ENCODE results near the gene ZNF300.
"Not testable (repeated sequence)": the region's sequence is repeated elsewhere in the genome, so short reads cannot be mapped to it uniquely, and the experiment has no call there.

ZNF300 gene

GRCh38 chr5:150853561-150853960 is 51.2 kb downstream of the ZNF300 start:
- TF ChIP-seq, protein P1, sequence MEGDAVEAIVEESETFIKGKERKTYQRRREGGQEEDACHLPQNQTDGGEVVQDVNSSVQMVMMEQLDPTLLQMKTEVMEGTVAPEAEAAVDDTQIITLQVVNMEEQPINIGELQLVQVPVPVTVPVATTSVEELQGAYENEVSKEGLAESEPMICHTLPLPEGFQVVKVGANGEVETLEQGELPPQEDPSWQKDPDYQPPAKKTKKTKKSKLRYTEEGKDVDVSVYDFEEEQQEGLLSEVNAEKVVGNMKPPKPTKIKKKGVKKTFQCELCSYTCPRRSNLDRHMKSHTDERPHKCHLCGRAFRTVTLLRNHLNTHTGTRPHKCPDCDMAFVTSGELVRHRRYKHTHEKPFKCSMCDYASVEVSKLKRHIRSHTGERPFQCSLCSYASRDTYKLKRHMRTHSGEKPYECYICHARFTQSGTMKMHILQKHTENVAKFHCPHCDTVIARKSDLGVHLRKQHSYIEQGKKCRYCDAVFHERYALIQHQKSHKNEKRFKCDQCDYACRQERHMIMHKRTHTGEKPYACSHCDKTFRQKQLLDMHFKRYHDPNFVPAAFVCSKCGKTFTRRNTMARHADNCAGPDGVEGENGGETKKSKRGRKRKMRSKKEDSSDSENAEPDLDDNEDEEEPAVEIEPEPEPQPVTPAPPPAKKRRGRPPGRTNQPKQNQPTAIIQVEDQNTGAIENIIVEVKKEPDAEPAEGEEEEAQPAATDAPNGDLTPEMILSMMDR (IDR thresholded peaks at IDR 0.05; ENCODE audit: low read depth, low read length), result no peak
- H3K4me3 ChIP-seq (ENCODE audit: low read depth, low read length), result 0 out of 2 replicates have a peak overlapping the region, but pooled peaks have one; percentile 19

- TF ChIP-seq, protein P1 (IDR thresholded peaks at IDR 0.05; ENCODE audit: low read depth, low read length), result no peak
- H3K4me3 ChIP-seq (ENCODE audit: low read depth, low read length), result no peak overlapping the region
Measured at GRCh38 chr5:150851039-150851438, 53.7 kb downstream of the ZNF300 start.

GRCh38 chr5:150848271-150848670 is 56.5 kb downstream of the ZNF300 start:
- no peak overlapping the region for H3K4me3 ChIP-seq (ENCODE audit: low read depth, low read length)
- TF ChIP-seq, protein P1 (IDR thresholded peaks at IDR 0.05; ENCODE audit: low read depth, low read length), result no peak

DNA sequence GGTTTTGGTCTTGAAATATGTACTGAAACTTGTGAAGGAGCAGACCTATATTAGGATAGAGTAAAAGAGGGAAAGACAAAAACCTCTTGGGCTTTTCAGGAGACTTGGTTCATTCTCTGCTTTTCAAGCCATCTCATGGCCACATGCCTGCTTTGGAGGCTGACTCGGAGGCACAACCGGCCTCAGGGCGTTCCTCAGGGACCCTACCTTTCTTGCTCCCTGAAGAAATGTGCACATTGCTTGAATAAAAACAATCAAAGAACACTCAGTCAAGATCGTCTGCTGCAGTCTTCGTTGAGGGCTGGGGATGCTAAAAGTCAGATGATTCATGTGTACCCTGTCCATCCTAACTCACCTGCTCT is 57.5 kb downstream of the ZNF300 start:
- TF ChIP-seq, protein P1 (IDR thresholded peaks at IDR 0.05; ENCODE audit: low read depth, low read length), result no peak
- H3K4me3 ChIP-seq (ENCODE audit: low read depth, low read length), result no peak overlapping the region

GRCh38 chr5:150846654-150847333 is 58.0 kb downstream of the ZNF300 start:
- TF ChIP-seq, protein P1 (IDR thresholded peaks at IDR 0.05; ENCODE audit: low read depth, low read length), result peak; percentile 42; the same call in 1 of the 2 replicates
- H3K4me3 ChIP-seq (ENCODE audit: low read depth, low read length), result no peak overlapping the region

GRCh38 chr5:150846308-150846653 is 58.5 kb downstream of the ZNF300 start, which contains the start of gene IRGM:
TSS of gene IRGM (plus strand) at chr5:150846521. CDS start at chr5:150848124, 1,603 bp downstream.
- not testable (repeated sequence) for H3K4me3 ChIP-seq (ENCODE audit: low read depth, low read length)

DNA sequence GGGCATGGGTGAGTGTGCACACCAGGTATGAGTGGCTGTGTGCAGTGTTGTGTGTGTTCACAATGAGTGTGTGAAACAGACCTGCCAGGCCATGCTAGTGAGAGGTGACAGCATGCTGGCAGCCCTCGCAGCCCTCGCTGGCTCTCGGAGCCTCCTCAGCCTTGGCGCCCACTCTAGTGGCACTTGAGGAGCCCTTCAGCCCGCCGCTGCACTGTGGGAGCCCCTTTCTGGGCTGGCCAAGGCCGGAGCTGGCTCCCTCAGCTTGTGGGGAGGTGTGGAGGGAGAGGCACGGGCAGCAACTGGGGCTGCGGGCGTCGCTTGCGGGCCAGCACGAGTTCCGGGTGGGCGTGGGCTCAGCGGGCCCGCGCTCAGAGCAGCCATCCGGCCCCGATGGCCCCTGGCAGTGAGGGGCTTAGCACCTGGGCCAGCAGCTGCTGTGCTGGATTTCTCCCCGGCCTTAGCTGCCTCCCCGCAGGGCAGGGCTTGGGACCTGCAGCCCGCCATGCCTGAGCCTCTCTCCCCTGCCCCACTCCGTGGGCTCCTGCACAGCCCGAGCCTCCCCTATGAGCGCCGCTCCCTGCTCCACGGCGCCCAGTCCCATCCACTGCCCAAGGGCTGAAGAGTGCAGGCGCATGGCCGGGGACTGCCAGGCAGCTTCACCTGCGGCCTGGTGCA is 59.5 kb downstream of the ZNF300 start:
- not testable (repeated sequence) for H3K4me3 ChIP-seq (ENCODE audit: low read depth, low read length)
